ENCODE data around the gene TLR4. TPM values are rescaled to one million over a fixed set of nuclear protein-coding genes. Genes with fewer than 3 reads are reported as not detected.
A peak's percentile ranks its signal among the peaks of the same experiment; 100 is the strongest.

Gene TLR4
- polyA plus RNA-seq, 1 donor from 2014 or later, result 2.2 TPM

DNA sequence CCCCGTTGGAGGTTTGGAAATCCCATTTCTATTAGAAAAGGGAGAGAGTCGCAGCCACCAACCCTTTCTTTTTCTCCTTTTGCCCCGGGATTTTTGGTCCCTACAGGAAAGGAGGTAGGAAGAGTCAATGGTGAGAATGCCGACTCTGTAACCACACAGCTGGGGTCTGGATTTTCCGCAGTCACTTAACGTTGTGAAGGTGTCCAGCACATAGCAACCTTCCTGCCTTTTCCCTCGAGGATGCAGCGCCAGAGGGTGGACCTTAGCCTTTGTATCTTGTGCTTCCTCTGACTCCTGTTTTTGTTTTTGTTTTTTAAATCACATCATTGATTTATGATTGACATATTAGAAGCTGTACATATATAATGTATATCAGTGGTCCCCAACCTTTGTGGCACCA lies 41.4 kb downstream of the TLR4 start:
- H3K36me3 Mint-ChIP-seq, result no peaks in the 10 kb centered on the region
- H3K27me3 Mint-ChIP-seq, result peaks cover 49% of the 10 kb centered on the region
- peaks cover 0 to 16% (median 7%) of the 10 kb centered on the region in 3 donors for H3K4me1 Mint-ChIP-seq
- H3K4me3 Mint-ChIP-seq, result no peak overlapping the region
- no peaks in the 10 kb centered on the region for H3K9me3 Mint-ChIP-seq
- no peak overlapping the region for H3K27ac Mint-ChIP-seq

DNA sequence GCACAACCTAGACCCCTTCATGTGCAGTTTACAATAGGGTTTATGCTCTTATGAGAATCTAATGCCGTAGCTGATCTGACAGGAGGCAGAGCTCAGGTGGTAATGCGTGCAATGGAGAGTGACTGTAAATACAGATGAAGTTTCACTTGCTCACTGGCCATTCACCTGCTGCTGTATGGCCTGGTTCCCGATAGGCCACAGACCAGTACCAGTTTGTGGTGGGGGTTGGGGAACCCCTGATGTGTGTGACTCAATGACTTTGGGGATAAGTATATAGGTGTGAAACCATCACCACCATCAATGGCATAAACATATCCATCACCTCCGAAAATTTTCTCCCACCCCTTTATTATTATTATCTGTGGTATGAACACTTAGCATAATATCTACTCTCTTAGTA lies 42.1 kb downstream of the TLR4 start:
- no peaks in the 10 kb centered on the region for H3K9me3 Mint-ChIP-seq
- no peak overlapping the region for H3K4me3 Mint-ChIP-seq
- H3K27me3 Mint-ChIP-seq, result peaks cover 50% of the 10 kb centered on the region

DNA sequence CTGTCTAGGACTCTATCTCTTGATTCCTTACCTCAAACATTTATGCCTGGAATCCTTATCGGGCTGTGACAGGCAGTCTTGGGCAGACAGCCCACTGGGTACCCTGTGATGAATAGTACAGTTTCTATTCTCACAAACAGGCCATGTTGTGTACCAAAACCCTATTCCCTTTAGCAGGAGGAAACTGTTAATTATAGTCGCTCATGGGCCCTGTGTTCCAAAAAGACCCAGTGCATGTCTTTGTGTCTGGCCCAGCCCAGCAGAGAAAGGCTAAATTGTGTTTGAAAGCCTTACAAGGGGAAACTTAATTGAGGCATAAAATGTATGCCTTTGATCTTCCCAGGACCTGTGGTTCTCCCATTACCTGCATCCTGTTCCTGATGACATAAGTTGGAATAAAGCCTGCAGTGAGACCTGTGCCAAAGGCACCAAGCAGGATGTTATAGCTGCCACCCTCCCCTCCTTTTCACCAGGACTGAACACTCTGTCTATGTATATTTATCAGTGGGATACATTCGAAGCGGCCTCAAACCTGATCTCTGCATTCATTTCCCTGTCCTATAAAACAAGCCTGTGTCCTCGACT lies 43.3 kb downstream of the TLR4 start:
- H3K4me1 Mint-ChIP-seq, result peaks cover 0 to 16% (median 7%) of the 10 kb centered on the region in 3 donors
- H3K4me3 Mint-ChIP-seq, result no peak overlapping the region
- H3K27me3 Mint-ChIP-seq, result peaks cover 50% of the 10 kb centered on the region
- H3K27ac Mint-ChIP-seq, result no peak overlapping the region
- no peaks in the 10 kb centered on the region for H3K9me3 Mint-ChIP-seq
- no peaks in the 10 kb centered on the region for H3K36me3 Mint-ChIP-seq

More for the DNA sequence above, 42.1 kb downstream of the TLR4 start:
- Mint-ChIP-seq H3K36me3 (no peaks in the 10 kb centered on the region), H3K4me1 (peaks cover 0 to 16% (median 7%) of the 10 kb centered on the region in 3 donors), H3K27ac (no peak overlapping the region)

DNA sequence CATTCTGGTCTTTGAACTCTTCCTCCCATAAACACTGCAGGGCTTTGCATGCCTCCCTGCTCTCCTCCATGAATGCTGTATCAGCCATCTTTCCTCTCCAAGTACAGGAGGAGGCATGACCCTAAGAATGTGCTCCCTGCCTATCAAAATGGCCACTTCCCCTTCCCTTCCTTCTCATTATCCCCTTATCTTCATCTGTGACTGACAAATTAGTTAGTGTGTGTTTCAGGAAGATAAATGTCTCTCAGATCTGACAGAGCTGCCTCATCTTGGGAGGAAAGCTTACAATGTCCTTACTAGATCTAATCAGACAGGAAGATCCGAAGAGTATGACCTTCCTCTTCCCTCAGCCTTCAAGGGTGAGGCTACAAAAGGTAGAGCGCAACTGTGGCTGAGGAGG lies 46.2 kb downstream of the TLR4 start:
- Mint-ChIP-seq H3K4me3 (no peak overlapping the region), H3K27me3 (peaks cover 41% of the 10 kb centered on the region), H3K9me3 (no peaks in the 10 kb centered on the region)

DNA sequence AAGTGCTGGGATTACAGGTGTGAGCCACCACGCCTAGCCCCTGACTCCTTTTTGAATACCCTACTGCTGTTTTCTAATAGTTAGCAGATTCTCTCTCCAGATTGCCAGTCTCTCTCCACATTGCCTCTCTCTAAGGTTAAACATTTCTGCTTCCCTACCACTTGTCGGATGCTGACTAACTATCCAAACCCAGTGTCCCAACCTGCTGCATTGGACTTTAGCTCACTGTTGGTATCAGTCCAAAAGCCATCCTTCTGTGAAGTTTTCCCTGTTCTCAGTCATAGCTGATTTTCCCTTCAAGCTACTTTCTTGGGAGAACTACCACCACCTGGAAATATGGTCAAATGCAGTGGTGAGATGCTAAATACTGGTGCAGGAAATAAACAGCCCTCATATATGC lies 48.7 kb downstream of the TLR4 start:
- H3K36me3 Mint-ChIP-seq, result no peaks in the 10 kb centered on the region

More for the DNA sequence above, 46.2 kb downstream of the TLR4 start:
- Mint-ChIP-seq H3K4me1 (peaks cover 0 to 5% (median 0%) of the 10 kb centered on the region in 3 donors), H3K27ac (no peak overlapping the region), H3K36me3 (no peaks in the 10 kb centered on the region)

DNA sequence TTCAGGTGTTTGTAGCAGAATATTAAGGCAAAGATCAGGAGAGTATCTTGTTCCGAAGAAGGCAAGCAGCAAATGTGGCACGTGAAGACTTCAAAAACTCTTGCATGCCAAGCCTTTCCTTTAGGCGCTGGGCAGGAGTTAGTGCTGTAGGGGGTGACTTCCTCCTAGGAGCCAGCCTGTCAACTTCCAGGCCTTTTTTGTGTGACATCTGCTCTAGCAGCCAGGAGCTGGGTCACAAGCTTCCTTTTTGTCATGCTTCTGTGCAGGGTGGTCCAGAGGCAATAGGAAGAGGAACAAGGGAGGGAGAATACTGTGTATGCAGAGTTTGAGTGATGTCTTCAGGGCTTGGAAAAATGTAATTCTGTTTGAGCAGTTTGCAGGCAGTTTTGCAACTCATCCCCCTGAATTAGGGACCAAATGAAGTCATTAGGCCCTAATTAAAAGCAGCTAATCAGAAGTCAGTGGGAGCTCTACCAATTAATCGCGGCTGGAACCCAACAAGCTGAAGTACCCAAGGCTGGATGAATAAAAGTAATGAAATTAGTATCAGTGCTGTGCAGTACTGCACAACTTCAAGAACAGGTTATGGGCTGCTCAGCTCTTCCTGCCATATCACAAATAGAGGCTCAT lies 53.5 kb downstream of the TLR4 start:
- peak overlapping the region in 1 of 3 donors; percentile 1 for H3K27ac Mint-ChIP-seq
- H3K4me1 Mint-ChIP-seq, result no peaks in the 10 kb centered on the region
- H3K27me3 Mint-ChIP-seq, result peaks cover 11% of the 10 kb centered on the region
- no peaks in the 10 kb centered on the region for H3K9me3 Mint-ChIP-seq
- no peaks in the 10 kb centered on the region for H3K36me3 Mint-ChIP-seq
- H3K4me3 Mint-ChIP-seq, result no peak overlapping the region

More for the DNA sequence above, 48.7 kb downstream of the TLR4 start:
- no peak overlapping the region for H3K4me3 Mint-ChIP-seq
- H3K27ac Mint-ChIP-seq, result no peak overlapping the region
- peaks cover 0 to 5% (median 0%) of the 10 kb centered on the region in 3 donors for H3K4me1 Mint-ChIP-seq
- no peaks in the 10 kb centered on the region for H3K9me3 Mint-ChIP-seq
- H3K27me3 Mint-ChIP-seq, result peaks cover 27% of the 10 kb centered on the region

DNA sequence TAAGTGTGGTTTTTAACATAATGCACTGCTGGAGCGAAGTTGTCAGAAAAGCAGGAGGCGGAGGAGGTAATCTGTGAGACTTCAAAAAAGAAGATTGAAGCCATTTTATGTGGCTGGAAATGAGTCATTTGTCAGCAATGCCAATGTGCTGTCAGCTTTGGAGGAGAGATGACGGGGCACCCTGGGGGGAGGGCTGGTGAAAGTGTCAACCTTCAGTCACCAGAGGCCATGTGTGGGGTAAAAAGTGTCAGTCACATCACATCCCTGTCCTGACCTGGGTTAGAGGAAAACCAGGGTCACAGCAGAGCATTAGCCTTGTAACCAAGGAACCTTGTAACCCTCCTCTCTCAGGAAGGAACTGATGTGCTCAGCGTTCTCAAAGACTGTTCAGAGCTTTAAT lies 59.1 kb downstream of the TLR4 start:
- H3K4me3 Mint-ChIP-seq, result no peak overlapping the region
- H3K9me3 Mint-ChIP-seq, result peaks cover 0 to 3% (median 2%) of the 10 kb centered on the region in 3 donors
- no peaks in the 10 kb centered on the region for H3K36me3 Mint-ChIP-seq
- no peak overlapping the region for H3K27ac Mint-ChIP-seq
- peaks cover 11% of the 10 kb centered on the region for H3K27me3 Mint-ChIP-seq
- H3K4me1 Mint-ChIP-seq, result no peaks in the 10 kb centered on the region

DNA sequence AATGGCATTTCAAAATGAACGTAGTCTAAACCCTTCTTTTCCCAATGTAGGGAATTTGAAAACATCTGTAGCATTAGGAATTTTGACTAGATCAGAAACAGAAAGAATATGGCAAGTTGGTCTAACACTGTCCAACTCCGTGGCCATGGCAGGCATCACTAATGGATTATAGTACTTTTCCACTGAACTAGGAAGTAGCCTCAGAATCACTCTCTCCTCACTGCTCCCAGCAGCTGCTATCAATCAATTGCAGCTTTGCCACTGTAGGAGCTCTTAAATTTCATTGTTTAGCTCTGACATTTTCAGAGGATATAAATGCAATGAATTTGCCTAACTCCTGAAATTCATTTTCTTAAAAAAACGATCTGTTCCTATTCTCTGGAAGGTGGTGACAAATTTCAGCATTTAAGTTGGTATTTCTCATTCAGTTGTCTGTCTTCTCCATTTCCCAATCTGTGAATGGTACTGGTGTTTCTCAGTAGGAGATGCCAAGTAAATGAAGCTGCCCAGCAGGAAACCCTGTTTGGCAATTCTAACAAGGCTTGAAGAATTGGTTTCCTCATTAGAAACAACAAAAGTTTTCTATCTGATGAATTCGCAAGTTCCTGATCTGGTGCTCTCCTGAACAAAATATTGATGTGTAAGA lies 64.7 kb downstream of the TLR4 start:
- no peaks in the 10 kb centered on the region for H3K4me1 Mint-ChIP-seq
- H3K4me3 Mint-ChIP-seq, result no peak overlapping the region
- no peak overlapping the region for H3K27ac Mint-ChIP-seq
- peaks cover 2% of the 10 kb centered on the region for H3K36me3 Mint-ChIP-seq
- peaks cover 16% of the 10 kb centered on the region for H3K27me3 Mint-ChIP-seq
- H3K9me3 Mint-ChIP-seq, result peaks cover 0 to 3% (median 2%) of the 10 kb centered on the region in 3 donors

DNA sequence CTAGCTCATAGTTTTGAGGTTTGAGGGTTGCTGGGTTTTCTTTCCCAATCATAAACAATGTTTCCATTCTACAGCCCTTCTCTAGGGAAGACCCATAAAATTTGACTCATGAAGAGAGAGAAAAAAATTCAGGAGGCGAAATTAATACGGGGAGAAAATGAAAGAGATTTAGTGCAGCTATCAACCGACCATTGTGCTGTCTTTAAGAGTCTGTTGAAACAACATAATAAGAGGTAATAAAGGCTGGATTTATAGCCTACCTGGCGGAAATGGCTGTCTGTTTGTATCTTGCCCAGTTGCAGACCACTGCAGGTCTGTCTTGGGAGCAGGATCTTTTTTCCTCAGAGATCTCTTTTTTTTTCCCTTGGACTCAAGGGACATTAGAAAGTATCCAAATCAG lies 66.9 kb downstream of the TLR4 start:
- Mint-ChIP-seq H3K9me3 (no peaks in the 10 kb centered on the region), H3K27ac (no peak overlapping the region), H3K27me3 (peaks cover 12% of the 10 kb centered on the region), H3K4me1 (peaks cover 0 to 2% (median 0%) of the 10 kb centered on the region in 3 donors), H3K36me3 (peaks cover 2% of the 10 kb centered on the region), H3K4me3 (no peak overlapping the region)

DNA sequence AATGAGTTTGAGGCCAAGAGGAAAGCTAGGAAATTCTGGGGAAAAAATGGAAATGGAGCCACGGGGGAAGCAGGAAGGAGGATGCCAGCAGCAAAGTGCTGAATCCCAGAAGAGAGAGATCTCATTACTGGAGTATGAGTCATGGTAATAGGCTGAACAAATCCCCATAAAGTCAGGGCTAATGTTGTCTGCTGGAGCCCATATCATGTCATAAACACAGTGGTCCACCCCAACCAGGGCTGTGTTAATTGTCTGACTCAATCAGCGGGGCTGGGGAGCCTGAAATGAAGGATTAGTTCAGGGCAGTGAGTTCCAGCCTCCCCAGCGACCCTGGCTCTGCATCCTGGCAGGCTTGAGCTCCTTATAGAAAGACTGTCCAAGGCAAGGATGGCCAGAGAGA lies 68.8 kb downstream of the TLR4 start:
- no peaks in the 10 kb centered on the region for H3K9me3 Mint-ChIP-seq
- H3K4me1 Mint-ChIP-seq, result peaks cover 0 to 2% (median 0%) of the 10 kb centered on the region in 3 donors
- H3K27ac Mint-ChIP-seq, result no peak overlapping the region
- H3K27me3 Mint-ChIP-seq, result peaks cover 16% of the 10 kb centered on the region
- peaks cover 2% of the 10 kb centered on the region for H3K36me3 Mint-ChIP-seq
- H3K4me3 Mint-ChIP-seq, result no peak overlapping the region
